ENCODE results near the gene SLC25A47. TPM values are rescaled to one million over a fixed set of nuclear protein-coding genes. Genes with fewer than 3 reads are reported as not detected.
A peak's percentile ranks its signal among the peaks of the same experiment; 100 is the strongest.

The SLC25A47 gene
- total and polyA plus RNA-seq, 2 experiments from 2014 or later: not detected

DNA sequence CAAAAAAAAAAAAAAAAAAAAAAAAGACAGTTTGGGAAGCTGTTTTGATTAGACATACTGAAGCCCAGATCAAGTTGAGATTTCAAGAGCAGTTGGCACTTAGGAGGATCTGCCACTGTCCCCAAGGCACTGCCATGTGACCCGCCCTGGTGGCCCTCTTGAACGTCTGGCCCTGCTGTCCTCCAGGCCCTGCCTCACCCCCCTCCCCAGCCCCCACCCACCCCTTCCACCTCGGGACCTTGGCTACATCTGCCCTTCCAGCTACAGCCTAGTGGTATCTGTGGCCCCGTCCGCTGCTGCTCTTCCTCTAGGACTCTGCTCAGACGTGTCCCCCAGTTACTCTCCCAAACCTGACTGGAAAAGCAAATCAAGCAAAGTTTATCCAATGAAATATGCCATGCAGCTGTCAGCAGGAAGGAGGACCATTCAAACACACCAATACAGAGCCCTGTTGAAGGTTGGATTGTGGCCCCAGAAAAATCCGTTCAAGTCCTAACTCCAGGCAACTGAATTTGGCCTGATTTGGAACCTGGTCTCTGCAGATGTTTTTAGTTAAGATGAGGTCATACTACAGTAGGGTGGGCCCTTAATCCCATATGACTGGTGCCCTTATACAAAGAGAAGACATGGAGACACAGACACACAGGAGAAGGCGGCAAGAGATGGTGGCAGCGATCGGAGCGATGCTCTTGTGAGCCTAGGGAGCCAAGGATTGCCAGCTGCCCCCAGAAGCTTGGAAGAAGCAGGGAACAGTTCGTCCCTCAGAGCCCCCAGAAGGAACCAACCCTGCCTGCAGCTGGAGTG, 34.6 kb upstream of the SLC25A47 start:
- DNase-seq: peak; percentile 48
- in situ Hi-C loops (cut with MboI): no loop called here

DNA sequence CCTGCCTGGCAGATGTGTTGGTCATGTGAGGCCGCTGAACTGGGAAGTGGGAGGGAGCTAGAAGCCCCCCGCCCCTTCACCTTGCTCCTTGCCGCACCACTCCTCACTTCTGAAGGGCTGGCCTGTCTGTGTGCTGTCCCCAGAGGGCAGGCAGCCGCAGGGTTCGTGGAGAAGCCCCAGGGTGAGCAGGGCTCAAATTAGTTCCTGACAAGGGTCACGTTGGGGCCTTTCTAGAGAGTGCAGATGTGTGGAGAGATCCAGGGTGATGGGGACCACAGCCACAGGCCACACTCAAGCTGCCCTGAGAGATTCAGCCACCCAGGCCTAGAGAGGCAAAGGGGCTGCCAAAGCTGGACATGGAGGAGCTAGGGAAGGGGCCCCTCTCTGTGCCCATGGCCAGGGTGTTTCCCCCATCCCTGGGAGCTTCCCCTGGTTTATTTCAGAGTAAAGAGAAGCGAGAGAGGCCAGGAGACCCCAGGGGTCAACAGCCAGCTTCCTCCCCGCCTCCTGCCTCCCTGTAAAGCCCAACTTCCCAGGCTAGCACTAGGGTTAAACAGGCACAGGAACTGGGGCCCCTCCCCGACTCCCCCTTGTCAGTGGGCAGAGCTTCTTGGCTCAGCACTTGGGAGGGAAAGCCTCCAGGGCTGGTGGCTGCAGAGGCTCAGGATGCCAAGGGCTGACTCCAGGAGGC, 33.1 kb upstream of the SLC25A47 start:
- H3K27me3 ChIP-seq (replicated peaks; ENCODE audit: insufficient read depth): no peaks in the 10 kb centered on the region
- H3K4me2 ChIP-seq (ENCODE audit: unreplicated experiment): no peak overlapping the region
- no peak overlapping the region for H3K4me3 ChIP-seq
- no peak overlapping the region for H3K9ac ChIP-seq
- H3F3A ChIP-seq (ENCODE audit: insufficient read depth): no peaks in the 10 kb centered on the region
- in situ Hi-C loops (cut with MboI): no loop called here
- WGBS, 2 experiments (ENCODE audit: low coverage in 1 of 2, low lambda C conversion rate in 2 of 2, missing lambda C conversion rate in 2 of 2): 72 to 74% methylated on average over 9 of the region's 9 CpGs
- peaks cover under 1% of the 10 kb centered on the region; the same call in 1 of the 2 replicates for H3K79me2 ChIP-seq (ENCODE audit: insufficient read depth)
- TF ChIP-seq EZH2 (IDR thresholded peaks at IDR 0.05; ENCODE audit: insufficient read depth, poor library complexity, severe bottlenecking) (no peak), EZH2phosphoT487 (IDR thresholded peaks at IDR 0.05; ENCODE audit: insufficient read depth, low read depth) (no peak)
- H3K36me3 ChIP-seq (ENCODE audit: low read depth): no peaks in the 10 kb centered on the region
- H3K9me2 ChIP-seq (ENCODE audit: insufficient read depth): no peaks in the 10 kb centered on the region
- no peak for DNase-seq
- no peaks in the 10 kb centered on the region for H3K9me3 ChIP-seq (ENCODE audit: low read depth)
- H3K27ac ChIP-seq: no peak overlapping the region
- peaks cover 5% of the 10 kb centered on the region; the same call in 1 of the 2 replicates for H3K4me1 ChIP-seq (ENCODE audit: insufficient read depth)
- H2AFZ ChIP-seq: no peak overlapping the region
- no peaks in the 10 kb centered on the region for H4K20me1 ChIP-seq (ENCODE audit: insufficient read depth)

More for the DNA sequence above, 34.6 kb upstream of the SLC25A47 start:
- Histone ChIP-seq H2AFZ (no peak overlapping the region), H3K9me2 (ENCODE audit: insufficient read depth) (no peaks in the 10 kb centered on the region), H3F3A (ENCODE audit: insufficient read depth) (peaks cover 6% of the 10 kb centered on the region; the same call in 1 of the 2 replicates), H3K36me3 (ENCODE audit: low read depth) (no peaks in the 10 kb centered on the region), H3K79me2 (ENCODE audit: insufficient read depth) (peaks cover 14% of the 10 kb centered on the region; the same call in 1 of the 2 replicates), H3K4me2 (ENCODE audit: unreplicated experiment) (no peak overlapping the region), H3K9ac (no peak overlapping the region), H3K27ac (no peak overlapping the region), H3K4me1 (ENCODE audit: insufficient read depth) (no peaks in the 10 kb centered on the region), H3K27me3 (replicated peaks; ENCODE audit: insufficient read depth) (no peaks in the 10 kb centered on the region), H3K9me3 (ENCODE audit: low read depth) (no peaks in the 10 kb centered on the region), H4K20me1 (ENCODE audit: insufficient read depth) (no peaks in the 10 kb centered on the region), H3K4me3 (no peak overlapping the region)
- 55% methylated on average over 12 of the region's 12 CpGs for whole genome bisulfite sequencing, 2 experiments (ENCODE audit: low coverage in 1 of 2, low lambda C conversion rate in 2 of 2, missing lambda C conversion rate in 2 of 2)
- TF ChIP-seq EZH2 (IDR thresholded peaks at IDR 0.05; ENCODE audit: insufficient read depth, poor library complexity, severe bottlenecking) (no peak), EZH2phosphoT487 (IDR thresholded peaks at IDR 0.05; ENCODE audit: insufficient read depth, low read depth) (no peak)

DNA sequence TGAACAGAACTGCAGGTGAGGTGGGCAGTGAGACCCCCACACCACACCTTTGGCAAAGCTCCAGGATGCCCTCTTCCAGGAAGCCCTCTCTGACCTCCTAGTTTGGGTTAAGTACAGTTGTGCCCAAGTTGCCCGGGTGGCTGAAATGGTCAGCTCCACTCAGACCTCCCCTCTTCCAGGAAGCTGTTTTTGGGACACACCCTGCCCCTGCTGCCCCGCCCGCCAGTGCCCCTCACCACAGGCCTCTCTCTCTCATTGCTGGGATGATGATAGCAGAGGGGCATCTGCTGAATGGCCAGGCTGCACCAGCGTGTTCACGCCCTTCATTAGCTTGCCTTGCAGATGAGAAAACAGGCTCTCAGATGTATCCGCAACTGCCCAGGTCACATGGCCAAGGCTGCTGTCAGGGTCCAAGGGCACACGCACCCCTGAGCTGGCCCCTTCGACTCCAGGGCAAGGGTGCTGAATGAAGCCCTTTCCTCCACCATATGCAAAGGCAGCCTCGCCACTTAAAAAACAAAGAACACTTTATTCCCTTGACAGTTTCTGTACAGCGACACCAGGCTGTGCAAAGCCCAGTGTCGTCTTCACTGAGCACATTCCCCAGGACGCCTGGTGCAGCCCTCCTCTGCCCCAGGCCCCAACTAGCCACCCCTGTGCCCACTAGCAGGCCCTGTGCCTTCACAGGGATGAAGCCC, 32.4 kb upstream of the SLC25A47 start:
- DNase-seq: no peak
- H3K9me2 ChIP-seq (ENCODE audit: insufficient read depth): no peaks in the 10 kb centered on the region
- in situ Hi-C loops (cut with MboI): no loop called here
- H3K79me2 ChIP-seq (ENCODE audit: insufficient read depth): no peaks in the 10 kb centered on the region
- H3K27ac ChIP-seq: no peak overlapping the region
- no peak overlapping the region for H3K4me2 ChIP-seq (ENCODE audit: unreplicated experiment)
- no peaks in the 10 kb centered on the region for H3K27me3 ChIP-seq (replicated peaks; ENCODE audit: insufficient read depth)
- no peak overlapping the region for H3K4me3 ChIP-seq
- no peaks in the 10 kb centered on the region for H3F3A ChIP-seq (ENCODE audit: insufficient read depth)
- no peak overlapping the region for H2AFZ ChIP-seq
- TF ChIP-seq EZH2phosphoT487 (IDR thresholded peaks at IDR 0.05; ENCODE audit: insufficient read depth, low read depth) (no peak), EZH2 (IDR thresholded peaks at IDR 0.05; ENCODE audit: insufficient read depth, poor library complexity, severe bottlenecking) (no peak)
- no peaks in the 10 kb centered on the region for H3K9me3 ChIP-seq (ENCODE audit: low read depth)
- 86 to 90% methylated on average over 11 to 12 of the region's 12 CpGs for WGBS, 2 experiments (ENCODE audit: low coverage in 1 of 2, low lambda C conversion rate in 2 of 2, missing lambda C conversion rate in 2 of 2)
- H3K4me1 ChIP-seq (ENCODE audit: insufficient read depth): peaks cover 5% of the 10 kb centered on the region; the same call in 1 of the 2 replicates
- no peaks in the 10 kb centered on the region for H3K36me3 ChIP-seq (ENCODE audit: low read depth)
- no peak overlapping the region for H3K9ac ChIP-seq
- no peaks in the 10 kb centered on the region for H4K20me1 ChIP-seq (ENCODE audit: insufficient read depth)
